CD4-positive, alpha-beta T cell treated with Interferon alpha-2 for 1 hour (primary cell): ENCODE measurements around the gene TICAM2.

ENCODE experiments used
- DNase-seq, 2 donors: peaks; one replicate each; pipeline ENCODE4 v3.0.0-alpha.2; 2020 to 2022

The TICAM2 gene

DNA sequence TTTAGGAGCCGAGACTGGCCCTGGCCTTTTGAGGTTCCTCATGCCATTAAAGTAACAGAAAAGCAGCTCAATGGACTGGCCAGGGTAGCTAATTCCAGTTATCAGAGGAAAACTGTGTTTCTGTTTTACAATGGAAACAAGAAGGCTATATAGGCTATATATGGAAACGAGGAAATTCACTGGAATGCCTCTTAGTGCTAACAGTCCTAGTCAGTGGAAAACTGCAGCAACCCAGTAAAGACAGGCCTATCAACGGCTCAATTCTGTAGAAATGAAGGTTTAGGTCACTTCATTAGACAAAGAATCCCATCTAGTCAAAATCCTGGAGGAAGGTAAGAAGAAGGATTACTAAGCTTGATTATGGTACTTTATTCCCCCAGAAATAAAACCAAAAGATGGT is 3.2 kb upstream of the TICAM2 start:
- DNase-seq: no peak

DNA sequence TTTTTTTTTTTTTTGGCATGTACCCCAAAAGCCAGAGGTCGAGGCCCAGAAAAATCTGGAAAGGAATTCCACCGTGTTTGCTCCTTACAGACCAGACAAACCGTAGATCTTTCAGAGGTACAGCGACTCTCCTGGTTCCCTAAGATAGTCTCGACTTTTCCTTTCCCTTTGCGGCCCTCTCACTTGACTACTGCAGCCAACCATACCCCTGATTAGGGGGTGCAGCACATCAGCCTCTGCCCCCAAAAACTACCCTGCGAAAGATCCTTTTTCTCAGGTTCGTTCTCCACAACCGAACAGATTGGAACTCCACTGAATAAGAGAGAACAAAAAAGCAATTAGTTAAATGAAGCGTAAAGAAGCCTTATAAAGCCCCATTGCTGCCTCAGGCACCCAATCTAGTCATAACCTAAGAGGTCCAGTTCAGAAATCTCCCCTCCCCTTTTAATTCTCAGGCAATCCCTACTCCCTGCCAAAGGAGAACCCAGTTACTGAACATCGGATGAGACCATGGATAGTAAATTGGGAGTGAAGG is 379 bp upstream of the TICAM2 start:
- DNase-seq: no peak

DNA sequence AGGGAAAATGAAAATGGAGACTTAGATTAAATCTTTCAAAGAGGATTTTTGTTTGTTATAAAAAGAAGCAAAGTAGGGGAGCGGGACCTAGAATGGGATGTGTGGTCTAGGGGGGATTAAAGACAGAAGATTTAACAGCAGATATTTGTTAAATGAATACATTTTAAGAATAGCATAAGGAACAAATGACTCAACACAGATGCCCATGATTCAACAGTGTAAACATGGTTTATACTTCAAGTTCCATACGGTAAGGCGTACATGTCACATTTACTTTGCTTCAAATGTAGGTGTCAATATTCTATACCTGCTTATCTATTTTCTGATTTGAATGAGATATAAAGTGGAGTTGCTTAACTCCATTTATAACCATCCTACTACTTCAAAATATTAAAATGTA is 1.5 kb downstream of the TICAM2 start:
- no peak for DNase-seq

DNA sequence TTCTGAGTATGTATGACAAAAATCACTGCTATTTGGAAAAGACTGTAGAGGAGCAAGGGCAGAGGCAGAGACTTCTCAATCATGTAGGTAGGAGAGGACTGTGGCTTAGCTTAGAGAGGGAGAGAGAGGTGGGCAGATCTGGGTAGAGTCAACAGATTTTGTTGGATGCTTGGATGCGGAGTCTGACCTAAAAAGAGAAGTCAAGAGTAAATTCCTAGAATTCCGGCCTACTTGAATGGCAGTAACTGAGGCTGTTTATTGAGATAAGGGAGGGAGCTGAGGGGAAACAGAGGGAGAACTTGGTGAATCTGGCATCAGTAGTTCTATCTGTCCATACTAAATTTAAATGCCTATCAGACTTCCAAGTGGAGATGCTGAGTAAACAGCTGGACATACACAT is 2.4 kb downstream of the TICAM2 start:
- DNase-seq: no peak

DNA sequence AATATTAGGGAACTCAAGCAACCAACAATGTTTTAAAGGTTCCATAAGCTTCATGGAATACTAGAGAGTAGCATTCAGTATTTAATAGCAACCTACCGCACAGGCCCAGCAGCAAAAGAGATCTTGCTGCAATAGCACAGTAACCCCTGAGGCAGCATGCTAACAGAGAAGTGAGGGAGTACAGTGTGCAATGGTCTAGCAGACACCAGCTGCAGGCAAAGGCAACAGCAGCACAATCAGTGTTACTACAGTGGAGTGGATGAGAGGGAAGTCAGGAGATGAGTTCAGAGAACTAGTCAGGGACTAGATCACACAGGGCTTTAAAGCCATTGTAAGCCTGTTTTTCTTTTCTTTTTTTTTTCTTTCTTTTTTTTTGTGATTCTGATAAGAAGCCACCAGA is 2.8 kb downstream of the TICAM2 start:
- DNase-seq: peak in 1 of 2 donors; percentile 24

DNA sequence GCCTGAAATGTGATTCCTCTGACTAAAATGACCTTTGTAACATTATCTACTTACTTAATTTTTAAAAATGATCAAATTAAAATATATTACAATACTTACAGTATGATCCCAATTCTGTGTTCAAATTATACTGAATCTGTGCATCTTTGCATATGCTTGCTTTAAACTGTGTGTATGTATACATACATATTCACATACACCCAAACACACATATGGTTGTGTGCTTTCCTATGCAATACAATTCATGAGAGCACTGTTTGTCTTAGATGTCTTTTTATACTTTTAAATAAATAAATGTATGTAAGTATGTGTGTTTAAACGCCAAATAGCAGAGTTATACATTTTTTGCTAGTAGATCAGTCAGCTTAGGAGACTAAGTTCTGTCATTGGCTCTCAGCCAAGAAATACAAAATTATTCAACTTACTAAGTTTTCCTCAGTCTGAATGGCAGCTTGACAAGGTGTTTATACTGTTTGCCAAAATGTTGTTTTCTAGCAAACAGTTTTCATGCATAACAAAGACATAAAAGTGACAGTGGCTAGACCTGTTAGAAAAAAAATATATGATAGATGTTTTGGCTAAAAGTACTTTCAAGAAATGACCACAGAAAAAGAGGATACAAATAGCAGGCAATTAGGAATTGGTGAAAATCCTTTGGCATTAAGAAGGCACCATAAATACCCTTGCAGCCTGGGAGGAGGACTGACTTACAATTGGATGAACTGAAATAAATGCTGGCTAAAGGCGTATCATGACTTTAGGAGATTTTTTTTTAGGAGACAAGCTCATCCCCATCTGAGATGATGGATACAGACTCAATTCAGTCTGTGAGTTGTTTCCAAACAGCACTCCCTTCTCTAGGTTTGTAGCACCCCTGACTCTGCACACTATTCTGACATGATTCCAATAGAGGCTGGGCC is 7.9 kb downstream of the TICAM2 start:
- DNase-seq: no peak

DNA sequence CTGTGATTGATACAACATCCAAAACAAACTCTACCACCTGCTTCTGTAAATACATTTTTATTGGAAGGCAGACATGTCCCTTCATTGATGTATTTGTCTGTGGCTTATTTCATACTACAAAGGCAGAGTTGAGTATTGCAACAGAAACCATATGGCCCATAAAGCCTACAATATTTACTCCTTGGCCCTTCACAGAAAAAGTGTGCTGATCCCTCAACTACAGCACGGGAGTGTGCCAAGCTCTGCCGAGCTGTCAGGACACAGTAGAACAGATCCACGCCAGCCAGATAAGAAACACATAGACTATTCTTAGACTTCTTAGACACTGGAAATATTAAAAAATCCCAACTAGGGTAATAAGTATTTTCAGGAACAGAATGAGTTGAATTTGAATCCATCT is 13.2 kb downstream of the TICAM2 start:
- DNase-seq: no peak

DNA sequence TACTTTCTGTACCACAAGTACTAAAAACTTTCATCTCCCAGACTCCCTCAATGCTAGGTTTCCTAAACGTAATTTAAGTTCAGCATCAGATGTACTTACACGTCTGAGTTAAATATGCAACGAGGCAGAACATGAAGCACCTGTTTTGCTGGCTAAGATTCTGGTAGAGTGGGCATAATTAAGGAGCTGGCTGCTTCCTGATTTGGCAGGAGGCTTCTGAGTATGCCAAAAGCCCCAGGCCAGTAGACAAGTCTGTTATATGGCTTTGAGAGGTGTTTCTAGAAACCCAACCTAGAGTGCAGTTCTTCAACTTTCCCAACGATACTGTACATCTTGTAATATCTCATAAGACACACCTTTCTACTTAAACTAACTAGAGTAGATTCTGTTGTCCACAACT is 13.6 kb downstream of the TICAM2 start:
- DNase-seq: no peak

DNA sequence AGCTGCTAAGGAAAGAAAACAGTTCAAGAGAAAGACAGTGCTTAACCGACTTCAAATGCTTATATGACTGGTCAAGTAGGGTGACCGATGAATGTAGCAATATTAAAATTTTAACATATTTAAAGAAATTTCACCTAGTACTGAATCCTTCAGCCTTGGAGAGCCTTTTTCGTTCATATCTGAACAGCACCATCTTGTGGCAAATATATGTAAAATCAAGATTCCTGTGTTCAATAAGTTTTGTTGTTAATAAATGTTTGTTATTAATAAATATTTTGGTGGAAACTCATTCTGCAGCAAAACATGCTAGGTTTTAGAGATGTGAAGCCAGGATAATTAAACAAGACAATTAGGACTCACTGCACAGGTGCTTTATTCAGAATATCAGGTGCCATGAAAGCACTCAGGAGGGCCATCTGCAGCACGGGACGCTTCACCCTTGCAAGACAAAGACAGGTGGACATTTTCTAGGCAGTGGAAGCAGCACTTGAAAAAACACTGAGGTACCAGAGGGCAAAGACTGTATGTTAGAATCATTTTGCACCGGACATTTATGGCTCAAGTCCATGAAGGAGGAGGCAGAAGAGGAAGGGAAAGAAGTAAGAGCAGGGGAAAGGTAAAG is 15.6 kb downstream of the TICAM2 start:
- peak in 1 of 2 donors; percentile 41 for DNase-seq

DNA sequence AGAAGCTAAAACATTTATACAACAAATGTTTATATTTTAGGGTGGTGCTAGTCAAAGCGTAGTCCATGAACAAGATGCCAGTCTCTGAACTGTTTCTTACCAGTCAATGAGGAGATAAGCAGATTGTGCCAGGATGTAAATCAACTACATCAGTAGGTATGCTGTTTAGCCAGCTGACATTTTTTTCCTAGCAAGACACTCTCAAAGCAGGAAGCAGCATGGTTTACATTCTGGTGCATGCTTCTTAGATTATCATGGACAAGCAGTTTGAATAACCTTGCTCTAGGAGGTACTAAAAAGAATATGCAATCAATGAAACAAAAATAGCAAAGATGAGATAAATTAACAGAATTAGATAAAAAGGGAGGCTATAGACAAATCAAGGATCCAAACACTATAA is 17.0 kb downstream of the TICAM2 start:
- no peak for DNase-seq

DNA sequence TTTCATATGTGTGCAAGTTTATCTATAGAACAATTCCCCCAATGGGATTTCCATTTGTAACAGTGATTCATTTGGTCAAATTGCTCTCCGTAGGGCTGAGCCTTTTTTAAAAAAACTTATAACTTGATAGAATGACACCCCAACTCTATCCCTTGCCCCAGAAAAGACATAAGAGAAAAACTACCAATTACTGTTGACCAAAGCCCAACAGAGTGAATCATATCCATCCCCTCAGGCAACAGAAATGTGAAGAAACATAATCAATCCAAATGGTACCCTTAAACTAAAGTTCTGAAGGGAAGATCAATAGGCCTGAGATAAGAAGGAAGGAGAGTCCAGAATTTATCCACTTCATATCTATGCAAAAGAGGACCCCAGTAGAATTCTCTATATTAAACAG is 17.8 kb downstream of the TICAM2 start:
- no peak for DNase-seq

DNA sequence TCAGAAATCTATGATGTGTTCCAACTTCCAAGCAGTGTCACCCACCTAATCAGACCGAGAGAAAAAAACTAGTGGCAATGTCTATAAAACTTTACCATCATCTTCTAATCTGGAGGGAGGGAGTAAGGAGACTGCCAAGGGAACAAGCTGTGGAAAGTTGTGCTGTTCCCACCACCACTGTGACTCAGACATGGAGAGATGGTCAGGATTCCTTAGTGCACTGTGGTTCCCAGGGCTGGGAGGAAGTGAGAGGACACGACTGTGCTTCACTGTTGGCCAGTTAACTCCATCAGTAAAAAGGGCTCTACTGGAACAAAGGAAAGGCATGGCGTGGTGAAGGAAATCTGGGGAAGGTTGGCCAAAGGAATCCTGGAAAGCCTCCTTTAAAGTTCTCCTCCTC is 18.8 kb downstream of the TICAM2 start:
- DNase-seq: no peak

DNA sequence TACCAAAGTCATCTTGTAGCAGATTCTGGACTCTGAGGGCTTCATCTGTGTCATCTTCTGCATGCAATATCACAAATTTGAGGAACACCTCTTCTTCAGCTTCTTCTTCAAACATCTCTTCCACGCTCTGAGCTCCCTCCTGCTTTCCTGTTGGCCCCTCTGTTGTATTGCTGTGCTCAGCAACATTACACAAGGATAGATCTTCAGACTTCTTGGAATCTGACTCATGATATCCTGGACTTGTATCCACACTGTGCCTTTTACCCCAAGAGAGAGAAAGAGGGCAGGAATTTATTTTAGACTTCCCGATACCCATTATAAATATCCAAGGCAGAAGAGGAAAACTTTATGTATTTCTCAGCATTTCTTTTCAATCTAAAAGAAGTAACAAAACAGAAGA is 21.3 kb downstream of the TICAM2 start:
- DNase-seq: no peak

DNA sequence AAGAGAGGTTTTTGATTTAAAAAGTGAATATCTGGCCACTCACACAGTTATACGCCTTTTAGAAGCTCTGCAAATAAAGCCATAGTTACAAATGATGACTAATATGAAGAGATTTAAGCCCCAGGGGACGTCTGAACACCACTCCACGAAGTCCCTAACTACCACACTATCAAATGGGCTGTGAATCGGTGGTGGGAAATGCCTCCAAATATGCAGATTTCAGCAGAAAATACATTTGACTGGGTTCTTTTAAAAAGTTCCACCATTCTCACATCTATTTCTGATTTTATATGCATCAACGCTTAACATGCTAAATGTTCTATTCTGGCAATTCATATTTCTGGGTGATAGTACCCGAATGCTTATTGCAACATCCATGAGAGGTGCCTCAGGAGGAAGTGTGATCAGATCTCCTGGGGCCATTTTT is 22.5 kb downstream of the TICAM2 start:
- DNase-seq: no peak

DNA sequence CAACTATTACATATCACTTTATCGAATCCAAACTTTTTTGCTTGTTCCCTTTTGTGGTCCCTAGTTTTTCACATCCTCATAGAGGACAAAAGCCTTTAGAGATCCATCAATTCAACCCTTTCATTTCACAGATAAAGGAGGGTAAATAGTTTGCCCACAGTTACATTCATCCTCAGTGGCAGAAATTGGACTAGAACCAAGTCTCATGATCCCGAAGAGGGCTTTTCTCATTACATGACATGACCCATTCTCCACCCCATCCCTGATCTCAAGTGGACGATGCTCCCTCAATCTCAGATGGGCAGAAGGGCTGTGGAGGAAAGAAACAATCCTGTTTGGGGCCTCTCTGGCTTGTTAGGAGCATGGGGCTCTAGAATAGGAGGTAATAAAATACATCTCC is 23.1 kb downstream of the TICAM2 start:
- no peak for DNase-seq

DNA sequence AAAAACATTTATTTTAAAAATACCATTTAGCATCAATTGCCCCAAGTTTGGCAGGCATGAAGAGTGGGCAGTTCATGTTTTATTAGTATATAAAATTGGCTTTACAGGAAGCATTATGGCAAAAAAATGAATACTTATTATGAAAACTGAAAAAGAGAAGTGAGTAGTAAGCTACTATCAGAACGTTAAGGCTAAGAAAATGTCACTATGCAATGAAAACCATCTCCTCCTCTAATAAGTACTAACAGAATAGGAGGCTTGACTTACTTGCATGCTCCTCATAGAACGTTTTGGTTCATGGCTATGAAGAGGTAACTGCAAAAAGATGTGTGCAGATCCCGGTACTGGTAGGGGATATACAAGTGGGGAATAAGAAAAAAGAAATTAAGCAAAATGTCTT is 23.6 kb downstream of the TICAM2 start:
- no peak for DNase-seq

DNA sequence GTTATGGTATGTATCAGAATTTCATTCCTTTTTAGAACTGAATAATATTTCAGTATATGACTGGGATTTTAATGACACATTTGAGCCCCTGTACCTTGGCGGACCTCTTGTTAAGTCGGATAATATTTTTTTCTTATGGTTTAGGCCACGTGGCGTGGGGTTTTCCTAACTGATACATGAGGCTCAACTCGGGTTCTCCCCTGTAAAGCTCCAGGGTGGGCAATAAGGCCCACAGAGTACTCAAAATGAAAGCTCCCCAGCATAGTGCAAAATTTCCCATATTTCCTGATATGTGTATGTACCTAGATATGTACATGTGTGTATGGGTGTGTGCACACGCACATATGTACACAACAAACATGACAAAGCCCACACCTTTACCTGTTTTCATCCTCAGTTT is 24.5 kb downstream of the TICAM2 start:
- no peak for DNase-seq

DNA sequence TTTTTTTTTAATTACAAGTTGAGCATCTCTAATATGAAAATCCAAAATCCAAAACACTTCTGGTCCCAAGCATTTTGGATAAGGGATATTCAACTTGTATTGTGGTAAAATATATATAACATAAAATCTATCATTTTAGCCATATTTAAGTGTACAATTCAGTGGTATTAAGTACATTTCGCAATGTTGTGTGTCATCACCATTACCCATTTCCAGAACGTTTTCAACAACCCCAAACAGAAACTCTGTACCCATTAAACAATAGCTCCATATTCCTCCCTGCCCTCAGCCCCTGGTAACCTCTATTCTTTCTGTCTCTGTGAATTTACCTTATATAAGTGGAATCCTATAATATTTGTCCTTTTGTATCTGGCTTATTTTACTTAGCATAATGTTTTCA is 24.9 kb downstream of the TICAM2 start:
- DNase-seq: no peak

DNA sequence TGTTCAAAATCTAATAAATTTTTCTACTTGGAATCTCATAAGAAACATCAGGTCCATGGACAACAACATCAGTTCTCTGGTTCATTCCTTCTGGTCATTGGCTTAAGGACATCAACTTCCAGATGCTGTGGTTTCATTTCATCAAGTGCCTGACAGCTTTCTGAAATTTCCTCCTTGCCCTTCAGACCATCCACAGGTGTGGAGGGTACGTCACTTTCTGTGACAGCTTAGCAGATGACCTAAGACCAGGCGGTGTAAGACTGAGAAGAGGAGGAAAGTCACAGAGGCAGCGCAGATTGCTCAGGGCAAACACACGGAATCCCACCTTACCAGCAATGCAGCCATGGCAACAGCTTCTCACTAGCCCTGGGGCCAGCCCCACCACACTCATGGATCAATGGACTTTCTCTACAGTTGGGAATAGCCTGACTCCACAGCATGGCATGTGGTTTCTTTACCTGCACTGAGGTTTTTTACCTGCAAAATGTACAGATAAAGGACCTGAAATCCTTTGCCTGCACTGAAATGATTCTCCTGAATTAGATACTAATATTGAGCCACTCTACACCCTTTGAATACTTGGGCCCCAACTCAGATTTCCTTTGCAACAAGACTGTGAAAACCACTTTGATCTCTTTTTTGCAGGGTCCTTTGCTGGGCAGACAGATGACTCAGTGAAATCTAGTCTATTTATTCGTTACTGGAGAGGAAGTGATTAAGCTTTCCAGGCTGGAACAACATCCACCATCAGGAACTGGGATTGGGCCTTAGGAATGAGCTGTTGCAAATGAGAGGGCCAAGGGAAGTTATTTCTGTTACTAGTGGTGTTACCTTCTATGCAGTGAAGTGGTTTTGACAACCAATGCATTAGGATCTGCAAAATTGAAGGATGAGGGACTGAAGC is 26.9 kb downstream of the TICAM2 start:
- DNase-seq: no peak

DNA sequence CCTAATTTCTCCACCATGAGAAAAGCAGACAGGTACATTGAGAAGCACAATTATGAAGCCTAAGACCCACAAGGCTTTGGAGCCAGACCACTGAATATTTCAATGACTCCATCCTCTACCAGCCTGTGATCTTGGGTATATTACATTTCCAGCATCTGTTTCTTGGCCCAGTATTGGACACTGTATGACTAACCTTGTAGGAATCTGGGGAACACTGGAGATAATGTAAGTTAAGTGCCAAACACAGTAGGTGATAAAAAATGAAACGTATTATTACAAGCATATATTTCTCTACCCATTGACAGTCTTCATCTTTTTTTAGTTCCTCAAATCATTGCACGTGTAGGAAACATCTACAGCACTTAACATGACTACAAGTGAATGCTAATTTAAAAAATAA is 29.1 kb downstream of the TICAM2 start:
- no peak for DNase-seq

DNA sequence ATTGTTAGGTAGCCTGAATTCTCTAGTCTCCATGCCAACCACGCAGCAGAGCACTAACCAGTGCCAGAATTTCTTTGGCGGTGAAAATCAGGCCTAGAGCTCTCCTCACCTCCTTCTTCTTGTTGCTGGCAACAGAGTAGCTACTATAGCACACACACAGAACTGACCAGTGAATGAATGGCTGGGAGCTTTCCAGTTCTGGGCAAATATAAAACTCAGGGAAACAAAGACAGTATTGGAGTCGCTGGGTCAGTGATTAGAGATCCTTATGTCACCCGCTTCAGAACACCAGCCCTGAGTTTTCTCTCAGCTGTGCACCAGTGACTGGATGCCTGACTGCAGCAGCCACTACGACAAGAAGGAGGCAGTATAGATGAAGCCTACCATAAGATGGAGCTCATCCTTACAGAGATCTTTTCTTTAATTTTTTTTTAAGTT is 30.8 kb downstream of the TICAM2 start:
- DNase-seq: no peak

DNA sequence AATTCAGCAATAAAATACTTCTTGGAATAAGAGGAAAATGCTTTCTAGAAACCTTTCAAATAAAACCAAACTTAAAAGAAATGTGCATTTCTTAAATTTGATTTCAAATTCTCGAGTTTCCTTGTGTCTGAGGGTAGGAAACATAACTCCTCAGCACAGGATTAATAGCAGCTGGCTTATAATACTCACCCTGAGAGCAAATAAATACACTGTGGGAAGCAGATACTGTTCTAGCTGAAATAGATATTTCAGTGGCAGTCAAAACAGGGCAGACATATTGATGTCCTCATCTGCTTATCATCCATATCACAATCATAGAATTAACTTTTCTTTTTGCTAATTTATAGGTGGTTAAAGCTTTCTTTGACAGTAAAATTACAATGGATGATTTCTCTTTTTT is 33.6 kb downstream of the TICAM2 start:
- DNase-seq: no peak

DNA sequence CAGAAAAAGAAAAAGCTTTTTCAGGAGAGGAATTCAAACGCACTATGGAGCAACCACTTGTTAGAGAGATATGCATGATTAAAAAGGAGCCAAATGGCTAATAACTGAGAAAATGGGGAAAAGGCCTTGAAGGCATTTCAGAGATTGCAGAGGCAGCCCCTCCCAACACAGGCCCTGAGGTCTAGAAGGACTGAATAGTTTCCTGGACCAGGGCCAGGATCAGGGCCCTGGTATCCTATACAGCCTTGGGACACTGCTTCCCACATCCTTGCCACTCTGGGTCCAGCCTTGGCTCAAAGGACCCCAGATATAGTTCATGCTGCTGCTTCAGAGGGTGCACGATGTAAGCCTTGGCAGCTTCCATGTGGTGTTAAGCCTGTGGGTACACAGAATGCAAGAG is 37.0 kb downstream of the TICAM2 start:
- DNase-seq: no peak
